MM.1S (cell line): ENCODE data around the gene WHRN.

Experiments used
- DNase-seq: peaks from one replicate; pipeline ENCODE4 v3.0.0-alpha.2; 2015
- H2AFZ ChIP-seq: fragments of 300-600 bp; sonication (generic); 2 replicates; pipeline ENCODE4 v1.6.0; 2016; ENCODE audit warnings: antibody characterized with exemption, low read length
- H3F3A ChIP-seq: fragments of 300-600 bp; sonication (generic); 2 replicates; pipeline ENCODE4 v1.6.1; 2016; ENCODE audit warnings: mild to moderate bottlenecking, antibody characterized with exemption, low read length, moderate library complexity, mixed read lengths; ENCODE audit not compliant: insufficient read depth
- H3K27ac ChIP-seq: fragments of 300-600 bp; sonication (generic); 2 replicates; pipeline ENCODE4 v1.5.1; 2016; ENCODE audit warnings: mild to moderate bottlenecking, low read length
- H3K27me3 ChIP-seq: fragments of 300-600 bp; sonication (generic); replicated peaks from 2 replicates; pipeline ENCODE4 v1.6.0; 2016; ENCODE audit warnings: low read length; ENCODE audit not compliant: insufficient read depth
- H3K36me3 ChIP-seq: fragments of 300-600 bp; sonication (generic); replicated peaks from 2 replicates; pipeline ENCODE4 v1.6.1; 2016; ENCODE audit warnings: mild to moderate bottlenecking, low read length, mixed read lengths; ENCODE audit not compliant: insufficient read depth
- H3K4me1 ChIP-seq: fragments of 300-600 bp; sonication (generic); 2 replicates; pipeline ENCODE4 v1.6.1; 2016; ENCODE audit warnings: low read length, mixed read lengths
- H3K4me2 ChIP-seq: fragments of 300-600 bp; sonication (generic); 2 replicates; pipeline ENCODE4 v1.6.0; 2016; ENCODE audit warnings: low read depth, low read length
- H3K4me3 ChIP-seq: fragments of 300-600 bp; sonication (generic); 2 replicates; pipeline ENCODE4 v1.5.1; 2016; ENCODE audit warnings: low read length, mixed read lengths
- H3K79me2 ChIP-seq: fragments of 300-600 bp; sonication (generic); 2 replicates; pipeline ENCODE4 v1.6.1; 2016; ENCODE audit warnings: mixed run types, low read length, mixed read lengths
- H3K9ac ChIP-seq: fragments of 300-600 bp; sonication (generic); 2 replicates; pipeline ENCODE4 v1.6.1; 2016; ENCODE audit warnings: low read length, mixed read lengths
- H3K9me2 ChIP-seq: fragments of 300-600 bp; sonication (generic); replicated peaks from 2 replicates; pipeline ENCODE4 v1.6.1; 2016; ENCODE audit warnings: mild to moderate bottlenecking, low read length, mixed read lengths; ENCODE audit not compliant: insufficient read depth
- H3K9me3 ChIP-seq: fragments of 300-600 bp; sonication (generic); replicated peaks from 2 replicates; pipeline ENCODE4 v1.6.1; 2016; ENCODE audit warnings: mild to moderate bottlenecking, low read length, mixed read lengths; ENCODE audit not compliant: insufficient read depth
- H4K20me1 ChIP-seq: fragments of 300-600 bp; sonication (generic); 2 replicates; pipeline ENCODE4 v1.6.1; 2016; ENCODE audit warnings: mild to moderate bottlenecking, low read length, moderate library complexity, mixed read lengths; ENCODE audit not compliant: insufficient read depth
- EZH2 ChIP-seq: fragments of 300-600 bp; sonication (generic); optimal IDR thresholded peaks from 2 replicates; pipeline ENCODE3; 2017; ENCODE audit warnings: low read depth, mild to moderate bottlenecking, antibody characterized with exemption, low read length, mixed read lengths
- EZH2phosphoT487 ChIP-seq: fragments of 300-600 bp; sonication (generic); IDR thresholded peaks from 2 replicates; pipeline ENCODE4 v1.6.1; 2018; ENCODE audit warnings: antibody characterized with exemption, low read length
- TF ChIP-seq, protein P1 (sequence below): fragments of 300-600 bp; sonication (generic); IDR thresholded peaks from 2 replicates; pipeline ENCODE4 v1.5.1; 2016; ENCODE audit warnings: antibody characterized with exemption, low read length, mixed read lengths

WHRN gene

DNA sequence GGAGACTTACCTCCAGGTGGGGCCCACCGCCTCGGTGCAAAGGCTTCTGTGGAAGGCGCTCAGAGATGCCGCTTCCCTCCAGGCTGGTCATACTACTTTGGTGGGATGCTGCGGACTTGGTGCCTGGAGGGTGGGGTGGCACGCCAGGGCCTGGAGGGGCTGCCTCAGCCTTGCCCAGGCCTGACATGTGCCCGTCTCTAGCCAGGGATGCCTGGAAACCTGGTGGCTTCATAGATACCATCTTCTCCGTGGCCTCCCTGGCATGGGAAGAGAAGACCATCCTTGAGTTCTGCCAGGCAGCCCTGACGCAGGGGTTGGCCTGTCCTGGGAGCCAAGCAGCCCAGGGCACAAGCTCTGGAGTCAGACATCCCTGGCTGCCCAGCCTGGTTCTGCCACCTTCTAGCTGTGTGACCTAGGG, 147.4 kb downstream of the WHRN start:
- TF ChIP-seq, protein P1, sequence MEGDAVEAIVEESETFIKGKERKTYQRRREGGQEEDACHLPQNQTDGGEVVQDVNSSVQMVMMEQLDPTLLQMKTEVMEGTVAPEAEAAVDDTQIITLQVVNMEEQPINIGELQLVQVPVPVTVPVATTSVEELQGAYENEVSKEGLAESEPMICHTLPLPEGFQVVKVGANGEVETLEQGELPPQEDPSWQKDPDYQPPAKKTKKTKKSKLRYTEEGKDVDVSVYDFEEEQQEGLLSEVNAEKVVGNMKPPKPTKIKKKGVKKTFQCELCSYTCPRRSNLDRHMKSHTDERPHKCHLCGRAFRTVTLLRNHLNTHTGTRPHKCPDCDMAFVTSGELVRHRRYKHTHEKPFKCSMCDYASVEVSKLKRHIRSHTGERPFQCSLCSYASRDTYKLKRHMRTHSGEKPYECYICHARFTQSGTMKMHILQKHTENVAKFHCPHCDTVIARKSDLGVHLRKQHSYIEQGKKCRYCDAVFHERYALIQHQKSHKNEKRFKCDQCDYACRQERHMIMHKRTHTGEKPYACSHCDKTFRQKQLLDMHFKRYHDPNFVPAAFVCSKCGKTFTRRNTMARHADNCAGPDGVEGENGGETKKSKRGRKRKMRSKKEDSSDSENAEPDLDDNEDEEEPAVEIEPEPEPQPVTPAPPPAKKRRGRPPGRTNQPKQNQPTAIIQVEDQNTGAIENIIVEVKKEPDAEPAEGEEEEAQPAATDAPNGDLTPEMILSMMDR = no peak
- no peak for TF ChIP-seq EZH2phosphoT487
- Histone ChIP-seq H3F3A (0 out of 2 replicates have a peak, but pooled peaks cover 9% of the 10 kb centered on the region), H3K27me3 (no peaks in the 10 kb centered on the region), H3K9me2 (no peaks in the 10 kb centered on the region), H4K20me1 (no peaks in the 10 kb centered on the region), H3K4me1 (no peaks in the 10 kb centered on the region), H3K9me3 (no peaks in the 10 kb centered on the region), H3K4me3 (no peak overlapping the region), H2AFZ (no peak overlapping the region), H3K9ac (no peak overlapping the region), H3K79me2 (peaks cover 56% of the 10 kb centered on the region), H3K4me2 (no peak overlapping the region), H3K36me3 (peaks cover 45% of the 10 kb centered on the region), H3K27ac (no peak overlapping the region)
- no peak for DNase-seq

DNA sequence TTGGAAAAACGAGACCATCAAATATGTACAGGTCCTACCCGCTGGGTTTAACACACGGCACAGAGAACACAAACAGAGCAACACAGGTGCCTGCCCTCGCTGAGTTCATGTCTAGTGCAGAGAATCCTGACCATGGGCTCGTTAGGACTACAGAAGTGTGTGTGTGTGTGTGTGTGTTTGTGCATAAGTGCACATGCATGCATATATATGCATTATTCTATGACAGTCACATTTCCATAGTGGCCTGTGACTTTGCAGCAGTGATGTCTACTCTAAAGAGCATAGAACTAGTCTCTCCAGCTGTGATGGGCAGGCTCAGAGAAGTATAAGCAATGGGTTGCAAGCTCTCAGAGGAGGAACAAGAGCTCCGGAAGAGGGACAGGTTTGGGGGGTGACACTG, 147.9 kb downstream of the WHRN start:
- no peak overlapping the region for H2AFZ ChIP-seq
- no peak overlapping the region for H3K4me2 ChIP-seq
- H3K79me2 ChIP-seq = peaks cover 50% of the 10 kb centered on the region
- no peaks in the 10 kb centered on the region for H4K20me1 ChIP-seq
- no peak for TF ChIP-seq EZH2phosphoT487
- no peaks in the 10 kb centered on the region for H3K9me2 ChIP-seq
- no peaks in the 10 kb centered on the region for H3K4me1 ChIP-seq
- 0 out of 2 replicates have a peak, but pooled peaks cover 9% of the 10 kb centered on the region for H3F3A ChIP-seq
- H3K9ac ChIP-seq = no peak overlapping the region
- no peak overlapping the region for H3K27ac ChIP-seq
- H3K36me3 ChIP-seq = peaks cover 42% of the 10 kb centered on the region
- no peaks in the 10 kb centered on the region for H3K9me3 ChIP-seq
- no peak overlapping the region for H3K4me3 ChIP-seq
- no peak for DNase-seq
- no peaks in the 10 kb centered on the region for H3K27me3 ChIP-seq

DNA sequence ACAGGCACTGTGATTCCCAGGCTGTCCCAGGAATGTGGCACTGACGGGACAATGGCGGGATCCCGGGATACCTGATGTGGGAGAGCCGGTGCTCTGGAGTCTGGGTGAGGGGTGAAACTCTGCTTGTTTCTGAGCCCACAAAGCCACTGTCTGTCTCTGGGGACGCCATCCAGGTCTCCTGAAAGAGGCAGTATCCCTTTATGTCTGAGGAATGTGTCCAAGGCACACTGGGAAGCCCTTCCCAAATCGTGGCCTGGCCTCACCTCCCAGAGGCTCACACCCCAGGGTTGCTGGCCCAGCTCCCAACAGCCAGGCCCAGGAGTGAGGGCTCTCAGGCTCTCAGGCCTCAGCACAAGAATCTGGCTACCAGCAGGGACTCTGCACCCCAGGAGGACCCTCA, 148.5 kb downstream of the WHRN start:
- TF ChIP-seq EZH2phosphoT487 = no peak
- Histone ChIP-seq H3K27ac (no peak overlapping the region), H3K4me1 (no peaks in the 10 kb centered on the region), H3K36me3 (peaks cover 40% of the 10 kb centered on the region), H3K79me2 (peaks cover 45% of the 10 kb centered on the region), H3F3A (0 out of 2 replicates have a peak, but pooled peaks cover 9% of the 10 kb centered on the region), H3K27me3 (no peaks in the 10 kb centered on the region), H3K9me3 (no peaks in the 10 kb centered on the region), H3K9me2 (no peaks in the 10 kb centered on the region), H4K20me1 (no peaks in the 10 kb centered on the region), H3K4me3 (no peak overlapping the region), H2AFZ (no peak overlapping the region), H3K9ac (no peak overlapping the region), H3K4me2 (no peak overlapping the region)
- no peak for DNase-seq

DNA sequence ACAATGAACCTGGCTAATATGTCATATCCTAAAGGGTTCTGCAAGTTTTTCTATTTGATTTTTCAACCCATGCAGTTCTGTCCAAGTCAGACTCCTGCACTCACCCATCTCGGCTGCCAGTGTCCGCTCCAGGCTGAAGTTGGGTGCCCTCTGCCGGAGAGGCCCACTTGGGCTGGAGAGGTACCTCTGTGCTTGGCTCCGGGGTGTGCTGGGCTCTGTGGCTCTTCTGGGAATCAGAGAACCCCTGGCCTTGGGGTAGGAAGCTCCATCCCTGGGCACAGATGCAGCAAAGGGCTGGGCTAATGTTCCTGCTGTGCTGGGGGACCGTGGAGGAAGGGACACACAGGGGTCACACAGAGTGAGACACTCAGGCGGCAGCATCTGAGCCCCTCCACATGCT, 149.5 kb downstream of the WHRN start:
- Histone ChIP-seq H3K4me3 (no peak overlapping the region), H3F3A (0 out of 2 replicates have a peak, but pooled peaks cover 9% of the 10 kb centered on the region), H3K79me2 (peaks cover 40% of the 10 kb centered on the region), H3K9me3 (no peaks in the 10 kb centered on the region), H3K9me2 (no peaks in the 10 kb centered on the region), H3K27me3 (no peaks in the 10 kb centered on the region), H4K20me1 (no peaks in the 10 kb centered on the region), H3K4me2 (no peak overlapping the region), H3K9ac (no peak overlapping the region), H3K27ac (no peak overlapping the region), H3K4me1 (no peaks in the 10 kb centered on the region), H2AFZ (no peak overlapping the region), H3K36me3 (peaks cover 36% of the 10 kb centered on the region)
- TF ChIP-seq EZH2 (no peak), EZH2phosphoT487 (no peak)
- TF ChIP-seq, protein P1 = no peak
- DNase-seq = no peak
